Sciatic nerve (tissue), 2 donors: ENCODE data around the gene BRD2. TPM values are rescaled to one million over a fixed set of nuclear protein-coding genes. Genes with fewer than 3 reads are reported as not detected.
A peak's percentile ranks its signal among the peaks of the same experiment; 100 is the strongest.
"Not testable (repeated sequence)": the region's sequence is repeated elsewhere in the genome, so short reads cannot be mapped to it uniquely, and the experiment has no call there.

Source experiments
- ATAC-seq: fragments of 200-7000 bp; cut with Tn5 transposase; one replicate; pipeline ENCODE4 v1.9.1; 2020; ENCODE audit warnings: mild to moderate bottlenecking, moderate library complexity
- DNase-seq: peaks from one replicate; pipeline ENCODE4 v3.0.0-alpha.2; 2020; ENCODE audit warnings: low spot score
- intact Hi-C: fragments of 100-400 bp; cut with DNase I; formaldehyde crosslinking; loops from one replicate; pipeline ENCODE4 v1.14.2; 2022
- total RNA-seq: library from RNA; stranded (reverse); fragmentation: NEBNext Ultra II Directional; extraction: Animal tissue kit (Norgen Biotek cat#: 25700); gene quantifications from one replicate; pipeline ENCODE4 v1.2.1, GENCODE V29; 2021
- donor health status: DM: no; HTN: no; CAD: no.
- donor health status: DM: no; HTN: no; CAD: no.

Gene BRD2
- 188 TPM for total RNA-seq

- DNase-seq = peak; percentile 98
- intact Hi-C loops = no loop called here
Observed at GRCh38 chr6:32968093-32968866, at the start of gene BRD2. Gene BRD2 (plus strand): TSS chr6:32968594. CDS start chr6:32972899, 4,305 bp downstream.

GRCh38 chr6:32920715-32921114, 47.7 kb upstream of the BRD2 start:
- no peak for ATAC-seq
- intact Hi-C loops = no loop called here
- DNase-seq = no peak

More at GRCh38 chr6:32968093-32968866, at the start of gene BRD2:
- ATAC-seq = peak; percentile 75

- DNase-seq (no peak), ATAC-seq (no peak)
- intact Hi-C loops = no loop called here
Observed at GRCh38 chr6:32922083-32922482, 46.3 kb upstream of the BRD2 start.

- intact Hi-C loops = loop anchor here (10.0 kb wide), 2 partner anchors 46 to 54 kb away; no protein-coding TSS in a partner anchor
- ATAC-seq (no peak), DNase-seq (no peak)
Observed at GRCh38 chr6:32931211-32931610, 37.2 kb upstream of the BRD2 start.

GRCh38 chr6:32932132-32932868, 36.1 kb upstream of the BRD2 start:
- intact Hi-C loops = loop anchor here (10.0 kb wide), 2 partner anchors 47 to 53 kb away; no protein-coding TSS in a partner anchor

GRCh38 chr6:32933661-32934085, 34.7 kb upstream of the BRD2 start:
- intact Hi-C loops = loop anchor here (10.0 kb wide), 2 partner anchors 49 to 51 kb away; no protein-coding TSS in a partner anchor
- peak; percentile 61 for ATAC-seq

More at GRCh38 chr6:32932132-32932868, 36.1 kb upstream of the BRD2 start:
- DNase-seq = no peak
- no peak for ATAC-seq

GRCh38 chr6:32935551-32936238, 32.7 kb upstream of the BRD2 start:
- no peak for DNase-seq
- ATAC-seq = no peak
- intact Hi-C loops = loop anchor here (10.0 kb wide), 2 partner anchors 49 to 51 kb away; no protein-coding TSS in a partner anchor

More at GRCh38 chr6:32933661-32934085, 34.7 kb upstream of the BRD2 start:
- DNase-seq = peak; percentile 91

GRCh38 chr6:32936239-32937152, 31.9 kb upstream of the BRD2 start:
- ATAC-seq (peak; percentile 24), DNase-seq (no peak)
- intact Hi-C loops = loop anchor here (10.0 kb wide), 2 partner anchors 48 to 52 kb away; no protein-coding TSS in a partner anchor

- intact Hi-C loops = loop anchor here (10.0 kb wide), 2 partner anchors 48 to 52 kb away; no protein-coding TSS in a partner anchor
- peak; percentile 64 for ATAC-seq
- DNase-seq = no peak
Observed at GRCh38 chr6:32937230-32937633, 31.2 kb upstream of the BRD2 start.

GRCh38 chr6:32938494-32938893, 29.9 kb upstream of the BRD2 start:
- intact Hi-C loops = loop anchor here (10.0 kb wide), 2 partner anchors 46 to 54 kb away; no protein-coding TSS in a partner anchor
- no peak for ATAC-seq
- no peak for DNase-seq

GRCh38 chr6:32940656-32941213, 27.7 kb upstream of the BRD2 start, which contains the start of gene HLA-DMB:
Gene HLA-DMB (minus strand): TSS chr6:32941028. CDS start chr6:32940807, 221 bp downstream.
- DNase-seq (no peak), ATAC-seq (peak; percentile 92)
- intact Hi-C loops = no loop called here

- ATAC-seq (no peak), DNase-seq (no peak)
- intact Hi-C loops = no loop called here
Observed at GRCh38 chr6:32941214-32941768, 27.1 kb upstream of the BRD2 start.

- intact Hi-C loops, DNase-seq, ATAC-seq: not testable (repeated sequence)
Observed at GRCh38 chr6:32942555-32943123, 25.8 kb upstream of the BRD2 start.

- DNase-seq = no peak
- peak; percentile 70 for ATAC-seq
- intact Hi-C loops = no loop called here
Observed at GRCh38 chr6:32943864-32944649, 24.3 kb upstream of the BRD2 start.

GRCh38 chr6:32945108-32945760, 23.2 kb upstream of the BRD2 start:
- ATAC-seq = no peak
- intact Hi-C loops = no loop called here

GRCh38 chr6:32945953-32946352, 22.4 kb upstream of the BRD2 start:
- DNase-seq (no peak), ATAC-seq (no peak)
- intact Hi-C loops = no loop called here

More at GRCh38 chr6:32945108-32945760, 23.2 kb upstream of the BRD2 start:
- no peak for DNase-seq
